Measurements from ENCODE around the gene APEX1.

DNA sequence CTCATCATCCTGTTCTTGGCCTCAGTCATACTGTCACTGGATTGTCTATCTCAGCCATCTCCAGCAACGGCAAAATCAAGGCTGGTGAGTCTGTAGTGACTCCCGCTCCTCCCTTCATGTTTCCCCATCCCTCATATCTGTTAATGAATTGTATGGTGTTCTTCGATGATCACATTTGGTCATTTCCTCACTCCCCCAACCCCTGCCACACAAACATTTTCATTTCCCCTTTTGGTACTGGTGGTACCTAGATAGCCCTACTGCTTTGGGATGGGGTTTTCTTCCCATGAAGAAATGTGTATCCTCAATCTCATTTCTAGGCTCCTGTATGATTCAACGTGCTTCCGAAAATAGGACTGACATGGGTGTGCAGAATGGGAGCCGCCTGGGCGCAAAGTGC lies 16.4 kb upstream of the APEX1 start:
- TF ChIP-seq EZH2 (IDR thresholded peaks at IDR 0.05; ENCODE audit: low read depth, low read length, severe bottlenecking) (no peak), EP300 (IDR thresholded peaks at IDR 0.05; ENCODE audit: borderline replicate concordance in 1 of 2, low read depth in 2 of 2, low read length in 2 of 2) (no peak), SP4 (IDR thresholded peaks at IDR 0.05; ENCODE audit: low read length) (no peak), EGR1 (IDR thresholded peaks at IDR 0.05; ENCODE audit: borderline replicate concordance, low read depth, low read length) (no peak), MAFK (IDR thresholded peaks at IDR 0.05; ENCODE audit: low read depth, low read length) (no peak), POLR2A (IDR thresholded peaks at IDR 0.05; ENCODE audit: control extremely low read depth in 1 of 2, low read depth in 2 of 2, low read length in 2 of 2) (no peak), RNF2 (IDR thresholded peaks at IDR 0.05; ENCODE audit: borderline replicate concordance, low read depth, low read length, missing control alignments, poor library complexity, severe bottlenecking) (no peak), RAD21 (IDR thresholded peaks at IDR 0.05 in 1 of 2, conservative IDR thresholded peaks at IDR 0.05 in 1 of 2; ENCODE audit: low read depth in 2 of 2, low read length in 2 of 2) (no peak), FOSL1 (IDR thresholded peaks at IDR 0.05; ENCODE audit: insufficient read depth, low read depth, low read length) (no peak)
- TF ChIP-seq, protein P1, sequence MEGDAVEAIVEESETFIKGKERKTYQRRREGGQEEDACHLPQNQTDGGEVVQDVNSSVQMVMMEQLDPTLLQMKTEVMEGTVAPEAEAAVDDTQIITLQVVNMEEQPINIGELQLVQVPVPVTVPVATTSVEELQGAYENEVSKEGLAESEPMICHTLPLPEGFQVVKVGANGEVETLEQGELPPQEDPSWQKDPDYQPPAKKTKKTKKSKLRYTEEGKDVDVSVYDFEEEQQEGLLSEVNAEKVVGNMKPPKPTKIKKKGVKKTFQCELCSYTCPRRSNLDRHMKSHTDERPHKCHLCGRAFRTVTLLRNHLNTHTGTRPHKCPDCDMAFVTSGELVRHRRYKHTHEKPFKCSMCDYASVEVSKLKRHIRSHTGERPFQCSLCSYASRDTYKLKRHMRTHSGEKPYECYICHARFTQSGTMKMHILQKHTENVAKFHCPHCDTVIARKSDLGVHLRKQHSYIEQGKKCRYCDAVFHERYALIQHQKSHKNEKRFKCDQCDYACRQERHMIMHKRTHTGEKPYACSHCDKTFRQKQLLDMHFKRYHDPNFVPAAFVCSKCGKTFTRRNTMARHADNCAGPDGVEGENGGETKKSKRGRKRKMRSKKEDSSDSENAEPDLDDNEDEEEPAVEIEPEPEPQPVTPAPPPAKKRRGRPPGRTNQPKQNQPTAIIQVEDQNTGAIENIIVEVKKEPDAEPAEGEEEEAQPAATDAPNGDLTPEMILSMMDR (IDR thresholded peaks at IDR 0.05; ENCODE audit: control extremely low read depth in 1 of 3, insufficient read depth in 1 of 3, low read depth in 1 of 3, low read length in 3 of 3) = no peak
